K562 (cell line): ENCODE data around the gene UBR3. TPM values are rescaled to one million over a fixed set of nuclear protein-coding genes. Genes with fewer than 3 reads are reported as not detected.

ENCODE experiments used
- ATF7 ChIP-seq: fragments of 450-650 bp; IDR thresholded peaks from 2 replicates; pipeline ENCODE4 v1.7.1; 2014; ENCODE audit warnings: mild to moderate bottlenecking, moderate library complexity
- CXXC5 ChIP-seq: fragments of 250-450 bp; sonication (Bioruptor Pico); IDR thresholded peaks from 2 replicates; pipeline ENCODE4 v1.8.0; 2022; ENCODE audit warnings: inconsistent platforms, mild to moderate bottlenecking, moderate library complexity
- ETV5 ChIP-seq: sonication (generic); formaldehyde crosslinking; IDR thresholded peaks from 2 replicates; pipeline ENCODE4 v1.4.0; 2020; ENCODE audit warnings: low read depth, mild to moderate bottlenecking, missing genetic modification reagents
- GATA2 ChIP-seq: sonication (generic); formaldehyde crosslinking; IDR thresholded peaks from 2 replicates; pipeline ENCODE4 v1.4.0; 2020; ENCODE audit warnings: mild to moderate bottlenecking, missing genetic modification reagents
- HMGN3 ChIP-seq: IDR thresholded peaks from 2 replicates; pipeline ENCODE4 v1.6.1; 2011; ENCODE audit warnings: borderline replicate concordance, low read depth, mild to moderate bottlenecking, mixed read lengths, low read length; ENCODE audit not compliant: insufficient read length; ENCODE audit errors: extremely low read depth
- HOXB6 ChIP-seq: fragments of 250-450 bp; sonication (Bioruptor Pico); IDR thresholded peaks from 2 replicates; pipeline ENCODE4 v1.5.1; 2022; ENCODE audit warnings: mild to moderate bottlenecking, borderline replicate concordance
- HSF4 ChIP-seq: fragments of 250-450 bp; sonication (Bioruptor Pico); IDR thresholded peaks from 2 replicates; pipeline ENCODE4 v2.1.2; 2022; ENCODE audit warnings: mild to moderate bottlenecking, moderate library complexity, borderline replicate concordance
- MCM2 ChIP-seq: fragments of 450-650 bp; IDR thresholded peaks from 2 replicates; pipeline ENCODE4 v1.6.1; 2017; ENCODE audit warnings: low read depth, mild to moderate bottlenecking
- MTA3 ChIP-seq: fragments of 450-650 bp; formaldehyde crosslinking; IDR thresholded peaks from 2 replicates; pipeline ENCODE4 v1.6.1; 2017; ENCODE audit warnings: mild to moderate bottlenecking, borderline replicate concordance
- POLR2AphosphoS2 ChIP-seq: IDR thresholded peaks from 2 replicates; pipeline ENCODE4 v1.6.1; 2012; ENCODE audit warnings: low read length, improper control_type of control experiment
- TAL1 ChIP-seq: fragments of 450-650 bp; IDR thresholded peaks from 2 replicates; pipeline ENCODE4 v1.6.1; 2016; ENCODE audit warnings: mild to moderate bottlenecking
- TEAD4 ChIP-seq, 2 experiments: sonication (generic) in 1 of 2; formaldehyde crosslinking in 1 of 2; IDR thresholded peaks; 2 replicates each; pipeline versions ENCODE4 v1.6.1 to v1.8.0; 2012 to 2022; ENCODE audit warnings: borderline replicate concordance in 1 of 2, inconsistent platforms in 1 of 2, low read length in 1 of 2, mild to moderate bottlenecking in 1 of 2, missing genetic modification reagents in 1 of 2
- ZFPM2 ChIP-seq: fragments of 250-450 bp; sonication (Bioruptor Pico); IDR thresholded peaks from 2 replicates; pipeline ENCODE4 v1.5.1; 2022; ENCODE audit warnings: mild to moderate bottlenecking
- ZNF232 ChIP-seq: sonication (generic); formaldehyde crosslinking; IDR thresholded peaks from 2 replicates; pipeline ENCODE4 v1.8.0; 2022; ENCODE audit warnings: mild to moderate bottlenecking, missing genetic modification reagents
- polyA plus RNA-seq, 8 experiments: library from polyadenylated mRNA; depleted of rRNA in 4 of 8; stranded (reverse) in 5 of 8; unstranded in 3 of 8; fragments of >200 nt; fragmentation: Nextera tagmentation in 2 of 8; fragmentation: Illumina TruSeq in 1 of 8; extraction: Ambion mirVana in 2 of 8; extraction: Trizol in 1 of 8; gene quantifications; 2 replicates each; pipeline versions ENCODE4 v1.2.1 to v1.2.3, GENCODE V29; 2011 to 2014; ENCODE audit warnings: inconsistent platforms in 1 of 8, missing spikeins in 1 of 8
- total RNA-seq, 7 experiments: library from RNA; depleted of rRNA in 6 of 7; stranded (reverse); fragments of >200 nt in 6 of 7; fragmentation: Illumina TruSeq in 2 of 7; extraction: Trizol in 2 of 7; gene quantifications; 2 replicates each; pipeline versions ENCODE4 v1.2.1 to v1.2.3, GENCODE V29; 2011 to 2021; ENCODE audit warnings: low replicate concordance in 1 of 7
- TF ChIP-seq, protein P1 (sequence below): fragments of 250-450 bp; sonication (Bioruptor Pico); IDR thresholded peaks from 2 replicates; pipeline ENCODE4 v1.8.0; 2022; ENCODE audit warnings: inconsistent platforms
- TF ChIP-seq, protein P2 (sequence below), 3 experiments: fragments of 200-800 bp in 1 of 3; fragments of 250-450 bp in 1 of 3; fragments of 450-650 bp in 1 of 3; sonication (Bioruptor Pico) in 1 of 3; sonication (Bioruptor generic) in 1 of 3; formaldehyde crosslinking in 1 of 3; IDR thresholded peaks; 2 replicates each; pipeline versions ENCODE4 v1.6.1 to v1.8.0; 2016 to 2022; ENCODE audit warnings: mild to moderate bottlenecking in 2 of 3, missing genetic modification characterization in 2 of 3, missing compliant biosample characterization in 1 of 3, moderate library complexity in 1 of 3
- TF ChIP-seq, protein P3 (sequence below): fragments of 450-650 bp; IDR thresholded peaks from 2 replicates; pipeline ENCODE4 v1.6.1; 2016
- TF ChIP-seq, protein P4 (sequence below): fragments of 450-650 bp; IDR thresholded peaks from 2 replicates; pipeline ENCODE4 v1.6.1; 2016; ENCODE audit warnings: mild to moderate bottlenecking

UBR3 gene
- total and polyA plus RNA-seq, 9 of the 15 experiments (the other 6 are each of a cell fraction or from before 2014, with no cell fraction given), result 14.4 to 63.5 (median 40.4) TPM

DNA sequence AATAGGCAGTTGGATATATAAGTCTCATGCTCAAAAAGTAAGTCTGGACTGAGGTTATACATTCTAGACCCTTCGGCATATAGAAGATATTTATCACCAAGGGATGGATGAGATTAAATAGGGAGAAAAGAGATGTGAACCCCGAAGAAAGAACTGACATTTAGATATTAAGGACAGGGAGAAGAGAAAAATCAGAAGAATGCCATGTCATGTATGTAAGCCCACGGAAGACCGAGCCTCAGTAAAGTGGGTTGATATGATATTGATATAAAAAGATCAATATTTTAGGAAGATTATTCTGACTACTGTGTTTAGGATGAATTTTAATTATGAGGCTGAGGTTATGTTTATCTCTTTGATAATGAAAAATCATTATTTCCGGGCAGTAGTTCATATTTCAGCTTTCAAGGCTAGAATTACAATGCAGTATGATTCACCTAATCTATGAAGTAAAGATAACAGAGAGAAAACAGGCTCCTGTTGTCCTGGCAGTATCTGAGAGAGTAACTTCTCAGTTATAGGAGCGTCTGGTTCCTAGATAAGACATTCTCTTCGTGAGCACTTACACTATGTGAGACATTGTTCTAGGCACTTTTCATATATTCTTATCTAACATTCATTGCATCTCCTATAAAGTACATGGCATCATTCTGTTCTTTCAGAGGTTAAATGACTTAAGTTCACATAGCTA, 83.0 kb downstream of the UBR3 start (continued):
- TF ChIP-seq, protein P1, sequence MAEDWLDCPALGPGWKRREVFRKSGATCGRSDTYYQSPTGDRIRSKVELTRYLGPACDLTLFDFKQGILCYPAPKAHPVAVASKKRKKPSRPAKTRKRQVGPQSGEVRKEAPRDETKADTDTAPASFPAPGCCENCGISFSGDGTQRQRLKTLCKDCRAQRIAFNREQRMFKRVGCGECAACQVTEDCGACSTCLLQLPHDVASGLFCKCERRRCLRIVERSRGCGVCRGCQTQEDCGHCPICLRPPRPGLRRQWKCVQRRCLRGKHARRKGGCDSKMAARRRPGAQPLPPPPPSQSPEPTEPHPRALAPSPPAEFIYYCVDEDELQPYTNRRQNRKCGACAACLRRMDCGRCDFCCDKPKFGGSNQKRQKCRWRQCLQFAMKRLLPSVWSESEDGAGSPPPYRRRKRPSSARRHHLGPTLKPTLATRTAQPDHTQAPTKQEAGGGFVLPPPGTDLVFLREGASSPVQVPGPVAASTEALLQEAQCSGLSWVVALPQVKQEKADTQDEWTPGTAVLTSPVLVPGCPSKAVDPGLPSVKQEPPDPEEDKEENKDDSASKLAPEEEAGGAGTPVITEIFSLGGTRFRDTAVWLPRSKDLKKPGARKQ (CRISPR knock-in tag), result no peak
- TF ChIP-seq HOXB6 (CRISPR knock-in tag), result no peak
- TF ChIP-seq GATA2 (CRISPR knock-in tag), result peak; percentile 74
- TF ChIP-seq CXXC5, result peak; percentile 60
- peak; percentile 49; the same call in 1 of the 2 replicates for TF ChIP-seq MTA3
- TF ChIP-seq MCM2, result no peak
- TF ChIP-seq, protein P2, sequence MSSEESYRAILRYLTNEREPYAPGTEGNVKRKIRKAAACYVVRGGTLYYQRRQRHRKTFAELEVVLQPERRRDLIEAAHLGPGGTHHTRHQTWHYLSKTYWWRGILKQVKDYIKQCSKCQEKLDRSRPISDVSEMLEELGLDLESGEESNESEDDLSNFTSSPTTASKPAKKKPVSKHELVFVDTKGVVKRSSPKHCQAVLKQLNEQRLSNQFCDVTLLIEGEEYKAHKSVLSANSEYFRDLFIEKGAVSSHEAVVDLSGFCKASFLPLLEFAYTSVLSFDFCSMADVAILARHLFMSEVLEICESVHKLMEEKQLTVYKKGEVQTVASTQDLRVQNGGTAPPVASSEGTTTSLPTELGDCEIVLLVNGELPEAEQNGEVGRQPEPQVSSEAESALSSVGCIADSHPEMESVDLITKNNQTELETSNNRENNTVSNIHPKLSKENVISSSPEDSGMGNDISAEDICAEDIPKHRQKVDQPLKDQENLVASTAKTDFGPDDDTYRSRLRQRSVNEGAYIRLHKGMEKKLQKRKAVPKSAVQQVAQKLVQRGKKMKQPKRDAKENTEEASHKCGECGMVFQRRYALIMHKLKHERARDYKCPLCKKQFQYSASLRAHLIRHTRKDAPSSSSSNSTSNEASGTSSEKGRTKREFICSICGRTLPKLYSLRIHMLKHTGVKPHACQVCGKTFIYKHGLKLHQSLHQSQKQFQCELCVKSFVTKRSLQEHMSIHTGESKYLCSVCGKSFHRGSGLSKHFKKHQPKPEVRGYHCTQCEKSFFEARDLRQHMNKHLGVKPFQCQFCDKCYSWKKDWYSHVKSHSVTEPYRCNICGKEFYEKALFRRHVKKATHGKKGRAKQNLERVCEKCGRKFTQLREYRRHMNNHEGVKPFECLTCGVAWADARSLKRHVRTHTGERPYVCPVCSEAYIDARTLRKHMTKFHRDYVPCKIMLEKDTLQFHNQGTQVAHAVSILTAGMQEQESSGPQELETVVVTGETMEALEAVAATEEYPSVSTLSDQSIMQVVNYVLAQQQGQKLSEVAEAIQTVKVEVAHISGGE (CRISPR knock-in tag; IDR thresholded peaks at IDR 0.05), result peak in 1 of 3 experiments; percentile 24; a peak in 1 of 6 replicates
- TF ChIP-seq HMGN3, result peak; percentile 50
- peak; percentile 92 for TF ChIP-seq TEAD4 (IDR thresholded peaks at IDR 0.05; ENCODE audit: low read length)
- TF ChIP-seq TEAD4 (CRISPR knock-in tag; IDR thresholded peaks at IDR 0.05; ENCODE audit: borderline replicate concordance), result no peak
- TF ChIP-seq POLR2AphosphoS2, result no peak
- TF ChIP-seq TAL1, result peak; percentile 88
- TF ChIP-seq ETV5 (CRISPR knock-in tag), result no peak
- peak; percentile 67 for TF ChIP-seq ATF7
- TF ChIP-seq HSF4, result no peak
- TF ChIP-seq, protein P3, sequence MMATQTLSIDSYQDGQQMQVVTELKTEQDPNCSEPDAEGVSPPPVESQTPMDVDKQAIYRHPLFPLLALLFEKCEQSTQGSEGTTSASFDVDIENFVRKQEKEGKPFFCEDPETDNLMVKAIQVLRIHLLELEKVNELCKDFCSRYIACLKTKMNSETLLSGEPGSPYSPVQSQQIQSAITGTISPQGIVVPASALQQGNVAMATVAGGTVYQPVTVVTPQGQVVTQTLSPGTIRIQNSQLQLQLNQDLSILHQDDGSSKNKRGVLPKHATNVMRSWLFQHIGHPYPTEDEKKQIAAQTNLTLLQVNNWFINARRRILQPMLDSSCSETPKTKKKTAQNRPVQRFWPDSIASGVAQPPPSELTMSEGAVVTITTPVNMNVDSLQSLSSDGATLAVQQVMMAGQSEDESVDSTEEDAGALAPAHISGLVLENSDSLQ, result no peak
- TF ChIP-seq, protein P4, sequence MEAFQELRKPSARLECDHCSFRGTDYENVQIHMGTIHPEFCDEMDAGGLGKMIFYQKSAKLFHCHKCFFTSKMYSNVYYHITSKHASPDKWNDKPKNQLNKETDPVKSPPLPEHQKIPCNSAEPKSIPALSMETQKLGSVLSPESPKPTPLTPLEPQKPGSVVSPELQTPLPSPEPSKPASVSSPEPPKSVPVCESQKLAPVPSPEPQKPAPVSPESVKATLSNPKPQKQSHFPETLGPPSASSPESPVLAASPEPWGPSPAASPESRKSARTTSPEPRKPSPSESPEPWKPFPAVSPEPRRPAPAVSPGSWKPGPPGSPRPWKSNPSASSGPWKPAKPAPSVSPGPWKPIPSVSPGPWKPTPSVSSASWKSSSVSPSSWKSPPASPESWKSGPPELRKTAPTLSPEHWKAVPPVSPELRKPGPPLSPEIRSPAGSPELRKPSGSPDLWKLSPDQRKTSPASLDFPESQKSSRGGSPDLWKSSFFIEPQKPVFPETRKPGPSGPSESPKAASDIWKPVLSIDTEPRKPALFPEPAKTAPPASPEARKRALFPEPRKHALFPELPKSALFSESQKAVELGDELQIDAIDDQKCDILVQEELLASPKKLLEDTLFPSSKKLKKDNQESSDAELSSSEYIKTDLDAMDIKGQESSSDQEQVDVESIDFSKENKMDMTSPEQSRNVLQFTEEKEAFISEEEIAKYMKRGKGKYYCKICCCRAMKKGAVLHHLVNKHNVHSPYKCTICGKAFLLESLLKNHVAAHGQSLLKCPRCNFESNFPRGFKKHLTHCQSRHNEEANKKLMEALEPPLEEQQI, result peak; percentile 93
- no peak for TF ChIP-seq ZNF232 (CRISPR knock-in tag)
- no peak for TF ChIP-seq ZFPM2 (CRISPR knock-in tag)
